ENCODE results near the gene GPR162. TPM values are rescaled to one million over a fixed set of nuclear protein-coding genes. Genes with fewer than 3 reads are reported as not detected.

GPR162 gene
- total RNA-seq, 4 donors from 2014 or later: 3.7 to 12.1 (median 10.0) TPM

DNA sequence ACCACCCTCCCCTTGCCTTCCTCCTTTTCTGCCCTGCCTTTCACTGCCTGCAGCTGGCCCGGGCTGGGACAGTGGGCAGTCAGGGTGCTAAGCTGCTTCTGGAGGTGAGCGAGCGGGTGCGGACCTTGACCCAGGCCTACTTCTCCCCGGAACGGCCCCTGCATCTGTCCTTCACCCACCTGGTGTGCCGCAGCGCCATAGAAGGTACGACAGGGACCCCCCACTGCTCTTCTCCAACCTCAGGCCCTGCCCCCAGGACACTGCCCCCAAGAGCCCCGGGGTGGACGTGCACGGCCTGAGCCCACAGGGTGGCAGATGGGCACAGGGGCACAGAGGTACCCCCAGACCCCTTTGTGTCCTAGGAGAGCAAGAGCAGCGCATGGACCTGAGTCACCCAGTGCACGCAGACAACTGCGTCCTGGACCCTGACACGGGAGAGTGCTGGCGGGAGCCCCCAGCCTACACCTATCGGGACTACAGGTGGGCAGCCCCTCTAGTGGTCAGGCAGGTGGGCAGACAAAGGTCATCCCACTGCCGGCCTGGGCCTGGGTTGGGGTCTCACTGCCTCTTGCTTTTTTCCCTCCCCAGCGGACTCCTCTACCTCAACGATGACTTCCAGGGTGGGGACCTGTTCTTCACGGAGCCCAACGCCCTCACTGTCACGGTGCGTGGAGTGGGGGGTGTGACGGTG, 15.9 kb downstream of the GPR162 start:
- Histone ChIP-seq H3K4me1 (peaks cover 0 to 5% (median 0%) of the 10 kb centered on the region in 4 donors), H3K9me3 (no peaks in the 10 kb centered on the region), H3K4me3 (no peak overlapping the region), H3K36me3 (peaks cover 22 to 74% (median 40%) of the 10 kb centered on the region in 4 donors), H3K27ac (replicated peaks in 1 of 4) (no peak overlapping the region), H3K27me3 (no peaks in the 10 kb centered on the region)
- TF ChIP-seq POLR2A (IDR thresholded peaks at IDR 0.05; ENCODE audit: low read depth): no peak
- TF ChIP-seq, protein P1, sequence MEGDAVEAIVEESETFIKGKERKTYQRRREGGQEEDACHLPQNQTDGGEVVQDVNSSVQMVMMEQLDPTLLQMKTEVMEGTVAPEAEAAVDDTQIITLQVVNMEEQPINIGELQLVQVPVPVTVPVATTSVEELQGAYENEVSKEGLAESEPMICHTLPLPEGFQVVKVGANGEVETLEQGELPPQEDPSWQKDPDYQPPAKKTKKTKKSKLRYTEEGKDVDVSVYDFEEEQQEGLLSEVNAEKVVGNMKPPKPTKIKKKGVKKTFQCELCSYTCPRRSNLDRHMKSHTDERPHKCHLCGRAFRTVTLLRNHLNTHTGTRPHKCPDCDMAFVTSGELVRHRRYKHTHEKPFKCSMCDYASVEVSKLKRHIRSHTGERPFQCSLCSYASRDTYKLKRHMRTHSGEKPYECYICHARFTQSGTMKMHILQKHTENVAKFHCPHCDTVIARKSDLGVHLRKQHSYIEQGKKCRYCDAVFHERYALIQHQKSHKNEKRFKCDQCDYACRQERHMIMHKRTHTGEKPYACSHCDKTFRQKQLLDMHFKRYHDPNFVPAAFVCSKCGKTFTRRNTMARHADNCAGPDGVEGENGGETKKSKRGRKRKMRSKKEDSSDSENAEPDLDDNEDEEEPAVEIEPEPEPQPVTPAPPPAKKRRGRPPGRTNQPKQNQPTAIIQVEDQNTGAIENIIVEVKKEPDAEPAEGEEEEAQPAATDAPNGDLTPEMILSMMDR (IDR thresholded peaks at IDR 0.05): no peak
- TF ChIP-seq EP300 (IDR thresholded peaks at IDR 0.05): no peak
- no peak for TF ChIP-seq POLR2AphosphoS5 (IDR thresholded peaks at IDR 0.05)
- WGBS: 92% methylated on average over 17 of the region's 26 CpGs
- intact Hi-C loops (cut with DNase I): no loop called here
- no peak for DNase-seq (ENCODE audit: extremely low spot score)

DNA sequence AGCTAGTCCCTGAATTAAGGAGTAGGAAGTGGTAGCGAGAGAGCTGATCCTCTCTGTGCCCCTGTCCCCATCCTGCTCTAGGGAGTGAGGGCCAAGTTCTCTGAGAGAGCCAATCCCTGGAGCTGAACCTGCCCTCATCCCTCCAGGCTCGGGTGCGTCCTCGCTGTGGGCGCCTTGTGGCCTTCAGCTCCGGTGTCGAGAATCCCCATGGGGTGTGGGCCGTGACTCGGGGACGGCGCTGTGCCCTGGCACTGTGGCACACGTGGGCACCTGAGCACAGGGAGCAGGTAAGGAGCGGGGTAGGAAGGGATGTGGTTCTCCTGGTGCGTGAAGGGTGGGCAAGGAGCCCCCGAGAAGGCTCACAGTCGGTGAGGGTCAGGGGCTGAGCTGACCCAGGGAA, 17.2 kb downstream of the GPR162 start:
- Histone ChIP-seq H3K4me3 (no peak overlapping the region), H3K27me3 (no peaks in the 10 kb centered on the region), H3K4me1 (peaks cover 0 to 5% (median 0%) of the 10 kb centered on the region in 4 donors), H3K36me3 (peaks cover 19 to 75% (median 45%) of the 10 kb centered on the region in 4 donors), H3K9me3 (no peaks in the 10 kb centered on the region), H3K27ac (replicated peaks in 1 of 4) (no peak overlapping the region)
- 87% methylated on average over 10 of the region's 16 CpGs for WGBS
- no peak for TF ChIP-seq EP300 (IDR thresholded peaks at IDR 0.05)
- TF ChIP-seq POLR2AphosphoS5 (IDR thresholded peaks at IDR 0.05): no peak
- no peak for TF ChIP-seq POLR2A (IDR thresholded peaks at IDR 0.05; ENCODE audit: low read depth)
- TF ChIP-seq, protein P1 (IDR thresholded peaks at IDR 0.05): no peak
- intact Hi-C loops (cut with DNase I): no loop called here
- no peak for DNase-seq (ENCODE audit: extremely low spot score)

DNA sequence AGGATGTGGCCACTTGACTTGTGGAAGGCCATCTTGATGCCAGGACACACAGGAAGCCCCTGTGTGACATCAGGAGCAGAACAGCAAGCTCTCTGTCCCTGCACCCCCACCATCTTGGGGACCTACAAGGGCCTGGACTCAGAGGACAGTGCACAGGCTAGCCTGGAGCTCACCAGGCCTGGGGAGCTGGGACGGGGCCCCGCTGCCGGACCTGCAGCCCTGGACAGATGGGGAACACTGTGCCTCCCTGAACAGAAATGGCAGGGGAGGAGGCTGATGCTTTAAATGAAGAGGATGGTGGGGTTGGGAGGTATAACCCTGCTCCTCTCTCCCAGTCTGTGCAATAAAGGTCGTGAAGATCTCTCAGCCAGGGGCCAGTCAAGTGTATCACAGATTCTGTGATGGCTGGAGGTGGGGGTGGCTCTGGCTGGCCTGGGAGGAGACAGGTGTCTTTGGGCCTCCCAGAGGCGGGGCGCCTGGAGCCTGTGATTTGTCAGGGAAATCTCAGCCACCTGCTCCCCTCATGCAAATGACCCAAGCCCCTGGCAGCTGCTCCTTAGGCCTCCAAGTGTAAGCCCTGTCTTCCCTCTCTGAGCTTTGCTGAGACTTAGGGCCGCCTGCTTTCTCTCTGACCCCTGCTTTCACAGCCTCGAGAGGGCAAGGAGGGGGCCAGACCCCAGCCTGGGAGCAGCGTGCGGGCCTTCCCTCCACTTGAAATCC, 18.0 kb downstream of the GPR162 start:
- H3K4me3 ChIP-seq: no peak overlapping the region
- intact Hi-C loops (cut with DNase I): no loop called here
- H3K27ac ChIP-seq (replicated peaks in 1 of 4): no peak overlapping the region
- no peak for TF ChIP-seq POLR2AphosphoS5 (IDR thresholded peaks at IDR 0.05)
- TF ChIP-seq, protein P1 (IDR thresholded peaks at IDR 0.05): no peak
- DNase-seq (ENCODE audit: extremely low spot score): no peak
- H3K9me3 ChIP-seq: no peaks in the 10 kb centered on the region
- H3K27me3 ChIP-seq: no peaks in the 10 kb centered on the region
- WGBS: 82% methylated on average over 9 of the region's 10 CpGs
- H3K36me3 ChIP-seq: peaks cover 12 to 75% (median 48%) of the 10 kb centered on the region in 4 donors
- H3K4me1 ChIP-seq: peaks cover 0 to 5% (median 0%) of the 10 kb centered on the region in 4 donors

DNA sequence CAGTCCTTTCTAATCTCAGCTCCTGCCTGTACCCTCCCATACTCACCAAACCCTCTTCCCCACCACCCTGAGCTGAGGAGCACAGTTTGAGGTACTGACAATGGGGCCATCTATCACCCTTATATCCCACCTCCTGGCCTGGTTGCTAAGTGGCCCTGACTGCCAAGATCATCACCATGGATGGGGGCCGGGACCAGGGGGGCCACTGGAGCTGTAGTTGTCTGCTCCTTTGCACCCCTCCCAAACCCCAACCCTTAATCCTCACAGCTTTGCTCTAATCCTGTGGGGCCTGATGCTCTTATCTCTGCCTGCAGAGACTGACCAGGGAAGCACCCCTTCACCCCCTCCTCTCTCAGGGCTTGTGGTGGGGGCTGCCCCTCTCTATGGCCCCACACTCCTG, 18.7 kb downstream of the GPR162 start:
- Histone ChIP-seq H3K4me1 (peaks cover 0 to 5% (median 0%) of the 10 kb centered on the region in 4 donors), H3K27me3 (no peaks in the 10 kb centered on the region), H3K4me3 (no peak overlapping the region), H3K27ac (replicated peaks in 1 of 4) (no peak overlapping the region), H3K9me3 (no peaks in the 10 kb centered on the region), H3K36me3 (peaks cover 12 to 77% (median 55%) of the 10 kb centered on the region in 4 donors)
- no peak for TF ChIP-seq POLR2AphosphoS5 (IDR thresholded peaks at IDR 0.05)
- no peak for TF ChIP-seq POLR2A (IDR thresholded peaks at IDR 0.05; ENCODE audit: low read depth)
- TF ChIP-seq, protein P1 (IDR thresholded peaks at IDR 0.05): no peak
- no peak for TF ChIP-seq EP300 (IDR thresholded peaks at IDR 0.05)
- DNase-seq (ENCODE audit: extremely low spot score): no peak
- intact Hi-C loops (cut with DNase I): no loop called here
- 71% methylated on average over 1 of the region's 1 CpG for WGBS

All from esophagus muscularis mucosa (tissue), 4 donors.